ENCODE results near the gene CDC73.

Gene CDC73

DNA sequence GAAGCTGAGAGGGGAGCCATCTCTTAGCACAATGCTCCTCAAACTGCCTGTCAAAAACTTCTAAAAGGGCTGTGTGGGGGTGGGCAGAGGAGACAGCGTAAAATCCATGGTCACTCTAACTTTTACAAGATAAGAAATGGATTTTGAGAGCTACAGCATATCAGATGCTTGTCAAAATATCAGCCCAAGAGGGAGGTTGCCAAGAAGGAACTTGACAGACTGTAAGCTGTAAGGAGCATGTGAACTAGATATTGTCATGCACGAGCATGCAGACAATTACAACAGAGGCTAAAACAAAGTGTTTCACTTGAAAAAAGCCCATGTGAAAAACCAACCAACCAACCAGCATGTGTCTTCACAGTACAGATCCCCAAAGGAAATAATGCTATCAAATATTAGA lies 171.9 kb downstream of the CDC73 start:
- TF ChIP-seq, protein P1, sequence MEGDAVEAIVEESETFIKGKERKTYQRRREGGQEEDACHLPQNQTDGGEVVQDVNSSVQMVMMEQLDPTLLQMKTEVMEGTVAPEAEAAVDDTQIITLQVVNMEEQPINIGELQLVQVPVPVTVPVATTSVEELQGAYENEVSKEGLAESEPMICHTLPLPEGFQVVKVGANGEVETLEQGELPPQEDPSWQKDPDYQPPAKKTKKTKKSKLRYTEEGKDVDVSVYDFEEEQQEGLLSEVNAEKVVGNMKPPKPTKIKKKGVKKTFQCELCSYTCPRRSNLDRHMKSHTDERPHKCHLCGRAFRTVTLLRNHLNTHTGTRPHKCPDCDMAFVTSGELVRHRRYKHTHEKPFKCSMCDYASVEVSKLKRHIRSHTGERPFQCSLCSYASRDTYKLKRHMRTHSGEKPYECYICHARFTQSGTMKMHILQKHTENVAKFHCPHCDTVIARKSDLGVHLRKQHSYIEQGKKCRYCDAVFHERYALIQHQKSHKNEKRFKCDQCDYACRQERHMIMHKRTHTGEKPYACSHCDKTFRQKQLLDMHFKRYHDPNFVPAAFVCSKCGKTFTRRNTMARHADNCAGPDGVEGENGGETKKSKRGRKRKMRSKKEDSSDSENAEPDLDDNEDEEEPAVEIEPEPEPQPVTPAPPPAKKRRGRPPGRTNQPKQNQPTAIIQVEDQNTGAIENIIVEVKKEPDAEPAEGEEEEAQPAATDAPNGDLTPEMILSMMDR (IDR thresholded peaks at IDR 0.05; ENCODE audit: insufficient read depth, low read depth, low read length, missing control alignments) = no peak
- DNase-seq (ENCODE audit: low read depth) = no peak
- no peak overlapping the region for H3K4me3 ChIP-seq (ENCODE audit: low read length)

DNA sequence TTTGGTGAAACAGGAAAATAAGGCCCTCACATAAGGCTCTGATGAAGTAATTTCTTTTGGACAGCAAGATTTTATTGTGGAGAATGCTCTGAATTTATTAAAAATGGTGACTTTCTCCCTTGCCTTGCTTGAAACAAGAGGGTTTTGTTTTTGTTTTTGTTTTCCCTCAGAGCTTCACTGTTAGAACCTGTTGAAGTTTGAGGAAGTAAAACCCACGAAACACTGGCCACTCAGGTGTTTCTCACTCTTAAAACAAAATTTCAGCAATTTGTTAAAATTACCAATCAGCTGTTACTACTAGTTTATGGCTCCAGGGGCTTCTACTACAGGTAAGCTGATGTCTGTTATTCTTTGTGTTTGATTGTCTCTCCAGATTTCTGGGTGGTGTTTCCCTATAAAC lies 177.2 kb downstream of the CDC73 start:
- TF ChIP-seq, protein P1 (IDR thresholded peaks at IDR 0.05; ENCODE audit: insufficient read depth, low read depth, low read length, missing control alignments) = no peak
- no peak for DNase-seq (ENCODE audit: low read depth)
- H3K4me3 ChIP-seq (ENCODE audit: low read length) = no peak overlapping the region

DNA sequence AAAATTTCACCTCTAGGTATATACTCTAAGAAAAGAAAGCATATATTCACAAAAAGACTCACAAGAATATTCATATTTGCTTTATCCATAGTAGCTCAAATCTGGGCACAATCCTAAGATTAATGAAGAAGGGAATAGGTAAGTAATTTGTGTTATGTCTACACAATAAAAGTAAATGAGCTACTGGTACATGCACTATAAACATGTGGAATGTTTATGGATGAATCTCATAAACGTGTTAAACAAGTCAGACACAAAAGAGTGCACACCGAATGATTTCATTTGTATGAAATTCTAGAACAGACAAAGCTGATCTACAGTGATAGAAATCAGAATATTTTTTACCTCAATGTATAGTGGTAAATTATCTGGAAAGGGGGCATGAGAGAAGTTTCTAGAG lies 179.9 kb downstream of the CDC73 start:
- TF ChIP-seq, protein P1 (IDR thresholded peaks at IDR 0.05; ENCODE audit: insufficient read depth, low read depth, low read length, missing control alignments) = no peak
- DNase-seq (ENCODE audit: low read depth) = no peak
- H3K4me3 ChIP-seq (ENCODE audit: low read length) = no peak overlapping the region

DNA sequence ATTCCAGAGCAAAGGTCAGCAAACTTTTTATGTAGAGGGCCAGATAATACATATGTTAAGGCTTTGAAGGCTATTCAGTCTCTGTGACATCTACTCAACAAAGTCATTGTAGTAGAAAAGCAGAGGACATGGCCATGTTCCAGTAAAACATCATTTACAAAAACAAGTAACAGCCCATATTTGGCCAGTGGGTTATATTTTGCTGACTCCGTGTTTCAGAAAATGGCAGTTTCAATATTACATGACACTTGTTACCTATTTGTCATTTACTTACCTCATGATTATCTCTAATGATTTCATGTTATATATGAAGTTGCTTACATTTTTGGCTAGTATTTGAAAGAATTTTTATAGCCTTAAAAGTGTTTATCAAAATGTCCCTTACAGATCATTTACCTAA lies 182.0 kb downstream of the CDC73 start:
- H3K4me3 ChIP-seq (ENCODE audit: low read length) = no peak overlapping the region
- DNase-seq (ENCODE audit: low read depth) = no peak
- TF ChIP-seq, protein P1 (IDR thresholded peaks at IDR 0.05; ENCODE audit: insufficient read depth, low read depth, low read length, missing control alignments) = no peak

All from epithelial cell of esophagus (primary cell).